Measurements from ENCODE around the gene GAS6. TPM values are rescaled to one million over a fixed set of nuclear protein-coding genes. Genes with fewer than 3 reads are reported as not detected.

Gene GAS6
- polyA plus RNA-seq, 1 donor from 2014 or later, result 52.4 TPM

GRCh38 chr13:113883921-113884804 lies 20.3 kb upstream of the GAS6 start:
- H2AFZ ChIP-seq (ENCODE audit: low read depth, low read length), result no peak overlapping the region
- no peaks in the 10 kb centered on the region for H3K27me3 ChIP-seq (ENCODE audit: insufficient read depth, low read depth, low read length)
- H3K79me2 ChIP-seq (replicated peaks; ENCODE audit: insufficient read depth, low read length), result no peaks in the 10 kb centered on the region
- no peaks in the 10 kb centered on the region for H3K36me3 ChIP-seq (ENCODE audit: insufficient read depth, low read length)
- no peak overlapping the region for H3K27ac ChIP-seq (ENCODE audit: low read length)
- H4K20me1 ChIP-seq (ENCODE audit: insufficient read depth), result no peaks in the 10 kb centered on the region
- no peaks in the 10 kb centered on the region for H3K9me2 ChIP-seq (ENCODE audit: insufficient read depth, low read length)
- TF ChIP-seq POLR2AphosphoS5 (IDR thresholded peaks at IDR 0.05) (no peak), MXI1 (conservative IDR thresholded peaks at IDR 0.05; ENCODE audit: poor library complexity, severe bottlenecking) (no peak), EP300 (conservative IDR thresholded peaks at IDR 0.05; ENCODE audit: poor library complexity, severe bottlenecking) (no peak), RAD21 (conservative IDR thresholded peaks at IDR 0.05) (no peak), CTCF (IDR thresholded peaks at IDR 0.05; ENCODE audit: poor library complexity, severe bottlenecking) (no peak), REST (IDR thresholded peaks at IDR 0.05; ENCODE audit: borderline replicate concordance) (no peak), EZH2 (IDR thresholded peaks at IDR 0.05; ENCODE audit: borderline replicate concordance, insufficient read depth, low read length, poor library complexity, severe bottlenecking) (no peak), TAF1 (IDR thresholded peaks at IDR 0.05; ENCODE audit: low read depth) (no peak), SMC3 (conservative IDR thresholded peaks at IDR 0.05; ENCODE audit: poor library complexity) (no peak)
- H3K4me3 ChIP-seq (ENCODE audit: low read length), result no peak overlapping the region
- H3K9me3 ChIP-seq (ENCODE audit: low read length), result no peaks in the 10 kb centered on the region
- no peak overlapping the region for H3K9ac ChIP-seq (ENCODE audit: low read length)
- no peaks in the 10 kb centered on the region for H3F3A ChIP-seq (ENCODE audit: insufficient read depth, low read length, poor library complexity, severe bottlenecking)
- H3K4me2 ChIP-seq (ENCODE audit: low read length), result no peak overlapping the region

- H3K4me3 ChIP-seq (ENCODE audit: low read length), result no peak overlapping the region
- no peaks in the 10 kb centered on the region for H3K27me3 ChIP-seq (ENCODE audit: insufficient read depth, low read depth, low read length)
- H3K9me2 ChIP-seq (ENCODE audit: insufficient read depth, low read length), result no peaks in the 10 kb centered on the region
- no peaks in the 10 kb centered on the region for H3K36me3 ChIP-seq (ENCODE audit: insufficient read depth, low read length)
- H3K9ac ChIP-seq (ENCODE audit: low read length), result no peak overlapping the region
- H3F3A ChIP-seq (ENCODE audit: insufficient read depth, low read length, poor library complexity, severe bottlenecking), result no peaks in the 10 kb centered on the region
- H4K20me1 ChIP-seq (ENCODE audit: insufficient read depth), result no peaks in the 10 kb centered on the region
- TF ChIP-seq REST (IDR thresholded peaks at IDR 0.05; ENCODE audit: borderline replicate concordance) (no peak), MXI1 (conservative IDR thresholded peaks at IDR 0.05; ENCODE audit: poor library complexity, severe bottlenecking) (no peak), EZH2 (IDR thresholded peaks at IDR 0.05; ENCODE audit: borderline replicate concordance, insufficient read depth, low read length, poor library complexity, severe bottlenecking) (no peak), SMC3 (conservative IDR thresholded peaks at IDR 0.05; ENCODE audit: poor library complexity) (no peak), TAF1 (IDR thresholded peaks at IDR 0.05; ENCODE audit: low read depth) (no peak), EP300 (conservative IDR thresholded peaks at IDR 0.05; ENCODE audit: poor library complexity, severe bottlenecking) (no peak), RAD21 (conservative IDR thresholded peaks at IDR 0.05) (no peak), POLR2AphosphoS5 (IDR thresholded peaks at IDR 0.05) (no peak), CTCF (IDR thresholded peaks at IDR 0.05; ENCODE audit: poor library complexity, severe bottlenecking) (no peak)
- H3K4me2 ChIP-seq (ENCODE audit: low read length), result no peak overlapping the region
- H3K79me2 ChIP-seq (replicated peaks; ENCODE audit: insufficient read depth, low read length), result no peaks in the 10 kb centered on the region
- H3K27ac ChIP-seq (ENCODE audit: low read length), result no peak overlapping the region
- H2AFZ ChIP-seq (ENCODE audit: low read depth, low read length), result no peak overlapping the region
- H3K9me3 ChIP-seq (ENCODE audit: low read length), result no peaks in the 10 kb centered on the region
Measured at GRCh38 chr13:113883314-113883811, 19.5 kb upstream of the GAS6 start.
